Pancreas (tissue), 10 donors: ENCODE measurements around the gene ECE2. TPM values are rescaled to one million over a fixed set of nuclear protein-coding genes. Genes with fewer than 3 reads are reported as not detected.

Experiments used
- ATAC-seq, 4 donors: fragments of 200-7000 bp; cut with Tn5 transposase; one replicate each; pipeline versions ENCODE4 v1.8.0 to v1.9.1; 2020; ENCODE audit warnings: mild to moderate bottlenecking in 4 of 4, moderate library complexity in 4 of 4
- DNase-seq, 6 donors: peaks; one replicate each; pipeline ENCODE4 v3.0.0-alpha.2; 2020
- FAIRE-seq: peaks from 2 replicates; lab custom pipeline; 2012; peaks lifted over from hg19 to GRCh38; lab: Jason Lieb, UNC
- H3K27ac ChIP-seq, 4 donors: fragments of 200-600 bp; sonication (generic); 1 replicate in 3 of 4; 2 replicates in 1 of 4; pipeline versions ENCODE4 v1.5.0 to v1.8.0; 2020
- H3K27me3 ChIP-seq, 4 donors: fragments of 200-600 bp; one replicate each; pipeline ENCODE4 v1.8.0; 2021
- H3K36me3 ChIP-seq, 3 donors: fragments of 200-600 bp; sonication (generic) in 1 of 3; one replicate each; pipeline versions ENCODE4 v1.5.0 to v1.8.0; 2020 to 2021
- H3K4me1 ChIP-seq, 3 donors: fragments of 200-600 bp; one replicate each; pipeline ENCODE4 v1.8.0; 2021
- H3K4me3 ChIP-seq, 4 donors: fragments of 200-600 bp; sonication (generic) in 2 of 4; one replicate each; pipeline versions ENCODE4 v1.5.0 to v1.8.0; 2020 to 2021
- H3K9me3 ChIP-seq, 4 donors: fragments of 200-600 bp; one replicate each; pipeline ENCODE4 v1.8.0; 2021
- CTCF ChIP-seq, 4 donors: fragments of 200-600 bp; sonication (generic) in 3 of 4; IDR thresholded peaks; one replicate each; pipeline versions ENCODE4 v1.5.0 to v1.8.0; 2021; ENCODE audit warnings: antibody characterized with exemption in 4 of 4
- WGBS, 2 donors: extraction: QIAGEN DNeasy Blood & Tissue Kit; methylation state at CpG; one replicate each; pipeline ENCODE4 v1.1.7; 2013; 5-methylcytosine and 5-hydroxymethylcytosine counted together
- intact Hi-C, 3 donors: fragments of 100-400 bp; cut with DNase I; formaldehyde crosslinking; loops; one replicate each; pipeline versions ENCODE4 v1.11.1 to v1.14.2; 2022
- polyA plus RNA-seq, 2 donors: library from polyadenylated mRNA; stranded (reverse); fragments of 200-250 nt; gene quantifications; one replicate each; pipeline ENCODE4 v1.2.3, GENCODE V29; 2013
- total RNA-seq, 6 donors: library from RNA; stranded (reverse); fragmentation: NEBNext Ultra II Directional in 4 of 6; extraction: Animal tissue kit (Norgen Biotek cat#: 25700) in 4 of 6; gene quantifications; one replicate each; pipeline versions ENCODE4 v1.2.1 to v1.2.4, GENCODE V29; 2021 to 2023
- donor health status: healthy with polysubstance abuse.
- donor health status: DM: no; HTN: no; CAD: no; lungs with moderate emphysema.
- donor health status: DM: no; HTN: no; CAD: no.
- donor health status: control.
- donor health status: control.
- donor health status: Bipolar disorder and iron deficiency.
- donor health status: DM: yes; HTN: yes; CAD: no.
- donor health status: DM: no; HTN: no; CAD: no.
- donor health status: DM: no; HTN: no; CAD: no.
- donor health status: DM: yes; HTN: yes; CAD: no.

Gene ECE2
- total and polyA plus RNA-seq, 8 donors = 6.3 to 25.4 (median 8.8) TPM

GRCh38 chr3:184314700-184315542 lies 39.1 kb downstream of the ECE2 start:
- FAIRE-seq (no peak), ATAC-seq (peak; percentile 57 to 75 (median 65))
- intact Hi-C loops = no loop called here

GRCh38 chr3:184315543-184315867 lies 39.7 kb downstream of the ECE2 start:
- intact Hi-C loops = no loop called here
- Histone ChIP-seq H3K4me3 (peak overlapping the region; percentile 83 to 94 (median 88)), H3K36me3 (peaks cover 0 to under 1% (median 0%) of the 10 kb centered on the region in 3 donors), H3K9me3 (no peaks in the 10 kb centered on the region), H3K27me3 (no peaks in the 10 kb centered on the region), H3K27ac (peak overlapping the region; percentile 89 to 94 (median 91)), H3K4me1 (peaks cover 23 to 32% (median 27%) of the 10 kb centered on the region in 3 donors)
- FAIRE-seq (no peak), DNase-seq (peak in 1 of 6 donors; percentile 34), ATAC-seq (no peak)
- 1% methylated on average over 6 of the region's 6 CpGs for WGBS, 2 donors
- no peak for TF ChIP-seq CTCF (IDR thresholded peaks at IDR 0.05)

More at GRCh38 chr3:184314700-184315542, 39.1 kb downstream of the ECE2 start:
- peak; percentile 76 to 93 (median 88) for DNase-seq
- Histone ChIP-seq H3K27me3 (no peaks in the 10 kb centered on the region), H3K36me3 (no peaks in the 10 kb centered on the region), H3K4me1 (peaks cover 19 to 28% (median 24%) of the 10 kb centered on the region in 3 donors), H3K4me3 (peak overlapping the region; percentile 83 to 94 (median 88)), H3K27ac (peak overlapping the region; percentile 89 to 94 (median 91)), H3K9me3 (no peaks in the 10 kb centered on the region)
- 0 to 1% methylated on average over 54 to 89 of the region's 89 CpGs for WGBS, 2 donors
- TF ChIP-seq CTCF (IDR thresholded peaks at IDR 0.05) = no peak

GRCh38 chr3:184315871-184316661 lies 40.2 kb downstream of the ECE2 start:
- peak overlapping the region; percentile 89 to 94 (median 91) for H3K27ac ChIP-seq
- H3K9me3 ChIP-seq = no peaks in the 10 kb centered on the region
- 9 to 16% methylated on average over 14 to 16 of the region's 16 CpGs for WGBS, 2 donors
- FAIRE-seq = no peak
- ATAC-seq = no peak
- TF ChIP-seq CTCF (IDR thresholded peaks at IDR 0.05) = no peak
- no peaks in the 10 kb centered on the region for H3K27me3 ChIP-seq
- peak in 2 of 6 donors; percentile 23 to 48 for DNase-seq
- intact Hi-C loops = no loop called here
- peaks cover 27 to 38% (median 30%) of the 10 kb centered on the region in 3 donors for H3K4me1 ChIP-seq
- H3K36me3 ChIP-seq = peaks cover 0 to 7% (median 5%) of the 10 kb centered on the region in 3 donors
- H3K4me3 ChIP-seq = peak overlapping the region; percentile 83 to 94 (median 88)

- DNase-seq (no peak), ATAC-seq (no peak), FAIRE-seq (no peak)
- intact Hi-C loops = no loop called here
- Histone ChIP-seq H3K9me3 (no peaks in the 10 kb centered on the region), H3K27ac (no peak overlapping the region), H3K27me3 (no peaks in the 10 kb centered on the region), H3K4me1 (peaks cover 27 to 38% (median 30%) of the 10 kb centered on the region in 3 donors), H3K36me3 (peaks cover 3 to 14% (median 12%) of the 10 kb centered on the region in 3 donors), H3K4me3 (peak overlapping the region in 3 of 4 donors; percentile 85 to 94 (median 90))
- WGBS, 2 donors = 47 to 57% methylated on average over 7 of the region's 7 CpGs
- TF ChIP-seq CTCF (IDR thresholded peaks at IDR 0.05) = no peak
Observed at GRCh38 chr3:184316792-184317191, 41.0 kb downstream of the ECE2 start.
